Keratinocyte (primary cell): ENCODE measurements around the gene CPED1.

Experiments
- EZH2 ChIP-seq: IDR thresholded peaks from one replicate; pipeline ENCODE4 v1.6.1; 2012; ENCODE audit warnings: inconsistent platforms, mild to moderate bottlenecking, low read length, moderate library complexity
- TF ChIP-seq, protein P1 (sequence below), 3 experiments: IDR thresholded peaks in 1 of 3; conservative IDR thresholded peaks in 1 of 3; optimal IDR thresholded peaks in 1 of 3; 2 replicates in 2 of 3; 3 replicates in 1 of 3; pipeline versions ENCODE3 to v1.5.1; 2011; ENCODE audit warnings: low read length in 3 of 3, mild to moderate bottlenecking in 3 of 3, moderate library complexity in 2 of 3, control low read depth in 1 of 3, inconsistent platforms in 1 of 3; ENCODE audit not compliant: insufficient read depth in 2 of 3; ENCODE audit errors: extremely low read depth in 1 of 3

DNA sequence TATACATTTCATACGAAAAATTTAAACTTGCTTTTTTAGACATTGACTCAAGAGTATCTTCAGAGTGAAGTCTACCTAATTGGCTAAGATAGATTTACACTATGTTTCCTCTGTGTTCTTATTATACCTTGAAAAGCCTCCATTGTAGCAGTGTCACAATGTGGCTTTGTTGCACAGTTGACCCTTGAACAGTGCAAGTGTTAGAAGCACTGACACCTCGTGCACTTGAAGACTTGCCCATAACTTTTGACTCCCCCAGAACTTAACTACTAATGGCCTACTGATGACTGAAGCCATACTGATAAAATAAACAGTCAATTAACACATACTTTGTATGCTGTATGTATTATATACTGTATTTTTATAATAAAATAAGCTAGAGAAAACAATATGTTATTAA lies 84.3 kb downstream of the CPED1 start:
- no peak for TF ChIP-seq EZH2
- TF ChIP-seq, protein P1, sequence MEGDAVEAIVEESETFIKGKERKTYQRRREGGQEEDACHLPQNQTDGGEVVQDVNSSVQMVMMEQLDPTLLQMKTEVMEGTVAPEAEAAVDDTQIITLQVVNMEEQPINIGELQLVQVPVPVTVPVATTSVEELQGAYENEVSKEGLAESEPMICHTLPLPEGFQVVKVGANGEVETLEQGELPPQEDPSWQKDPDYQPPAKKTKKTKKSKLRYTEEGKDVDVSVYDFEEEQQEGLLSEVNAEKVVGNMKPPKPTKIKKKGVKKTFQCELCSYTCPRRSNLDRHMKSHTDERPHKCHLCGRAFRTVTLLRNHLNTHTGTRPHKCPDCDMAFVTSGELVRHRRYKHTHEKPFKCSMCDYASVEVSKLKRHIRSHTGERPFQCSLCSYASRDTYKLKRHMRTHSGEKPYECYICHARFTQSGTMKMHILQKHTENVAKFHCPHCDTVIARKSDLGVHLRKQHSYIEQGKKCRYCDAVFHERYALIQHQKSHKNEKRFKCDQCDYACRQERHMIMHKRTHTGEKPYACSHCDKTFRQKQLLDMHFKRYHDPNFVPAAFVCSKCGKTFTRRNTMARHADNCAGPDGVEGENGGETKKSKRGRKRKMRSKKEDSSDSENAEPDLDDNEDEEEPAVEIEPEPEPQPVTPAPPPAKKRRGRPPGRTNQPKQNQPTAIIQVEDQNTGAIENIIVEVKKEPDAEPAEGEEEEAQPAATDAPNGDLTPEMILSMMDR (optimal IDR thresholded peaks at IDR 0.05 in 1 of 3, IDR thresholded peaks at IDR 0.05 in 1 of 3, conservative IDR thresholded peaks at IDR 0.05 in 1 of 3; ENCODE audit: extremely low read depth in 1 of 3, insufficient read depth in 2 of 3, low read length in 3 of 3) = no peak
